Esophagus (tissue), 2 donors: Measurements from ENCODE around the gene ATIC. TPM values are rescaled to one million over a fixed set of nuclear protein-coding genes. Genes with fewer than 3 reads are reported as not detected.
"Not testable (repeated sequence)": the region's sequence is repeated elsewhere in the genome, so short reads cannot be mapped to it uniquely, and the experiment has no call there.

ENCODE experiments used
- H3K27ac ChIP-seq, 2 donors: one replicate each; pipeline ENCODE4 v1.5.1; 2013; ENCODE audit warnings: low read depth in 2 of 2, mild to moderate bottlenecking in 2 of 2, inconsistent platforms in 1 of 2, low read length in 1 of 2, moderate library complexity in 1 of 2
- H3K27me3 ChIP-seq, 2 donors: one replicate each; pipeline ENCODE4 v1.6.1; 2013; ENCODE audit warnings: low read length in 2 of 2, control low read depth in 1 of 2, mild to moderate bottlenecking in 1 of 2; ENCODE audit not compliant: insufficient read depth in 2 of 2, control insufficient read depth in 1 of 2
- H3K36me3 ChIP-seq, 2 donors: one replicate each; pipeline ENCODE4 v1.6.1; 2013; ENCODE audit warnings: low read length in 1 of 2; ENCODE audit not compliant: control insufficient read depth in 2 of 2, insufficient read depth in 2 of 2
- H3K4me1 ChIP-seq, 2 donors: one replicate each; pipeline ENCODE4 v1.6.1; 2013; ENCODE audit warnings: low read length in 1 of 2; ENCODE audit not compliant: control insufficient read depth in 2 of 2, insufficient read depth in 2 of 2
- H3K4me3 ChIP-seq, 2 donors: one replicate each; pipeline ENCODE4 v1.5.1; 2013; ENCODE audit warnings: low read length in 2 of 2, mild to moderate bottlenecking in 2 of 2, low read depth in 1 of 2, moderate library complexity in 1 of 2
- H3K9me3 ChIP-seq, 2 donors: one replicate each; pipeline ENCODE4 v1.6.1; 2013; ENCODE audit warnings: mild to moderate bottlenecking in 2 of 2, low read depth in 1 of 2, low read length in 1 of 2, moderate library complexity in 1 of 2; ENCODE audit not compliant: control insufficient read depth in 2 of 2, insufficient read depth in 1 of 2
- WGBS, 2 donors: extraction: QIAGEN DNeasy Blood & Tissue Kit; methylation state at CpG; one replicate each; pipeline ENCODE4 v1.1.7; 2013; 5-methylcytosine and 5-hydroxymethylcytosine counted together
- polyA plus RNA-seq, 2 donors: library from polyadenylated mRNA; stranded (reverse); fragments of 200-250 nt; gene quantifications; one replicate each; pipeline ENCODE4 v1.2.3, GENCODE V29; 2013
- donor health status: healthy with polysubstance abuse.
- donor health status: Bipolar disorder and iron deficiency.

ATIC gene
- polyA plus RNA-seq, 2 donors, result 55.7 to 76.9 TPM

DNA sequence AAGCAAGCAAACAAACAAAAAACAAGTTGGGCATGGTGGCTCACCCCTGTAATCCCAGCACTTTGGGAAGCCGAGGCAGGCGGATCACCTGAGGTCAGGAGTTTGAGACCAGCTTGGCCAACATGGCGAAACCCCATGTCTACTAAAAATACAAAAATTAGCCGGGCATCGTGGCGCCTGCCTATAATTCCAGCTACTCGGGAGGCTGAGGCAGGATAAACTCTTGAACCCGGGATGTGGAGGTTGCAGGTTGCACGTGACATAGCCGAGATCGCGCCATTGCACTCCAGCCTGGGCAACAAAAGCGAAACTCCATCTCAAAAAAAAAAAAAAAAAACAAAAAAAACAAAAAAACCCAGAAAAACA is 617 bp upstream of the ATIC start:
- H3K4me1 ChIP-seq, H3K27me3 ChIP-seq, H3K36me3 ChIP-seq, H3K9me3 ChIP-seq: not testable (repeated sequence)
- Histone ChIP-seq H3K4me3 (peak overlapping the region in 1 of 2 donors; percentile 72), H3K27ac (peak overlapping the region in 1 of 2 donors; percentile 88)
- 41 to 48% methylated on average over 13 of the region's 13 CpGs for WGBS, 2 donors

- Histone ChIP-seq H3K27ac (no peak overlapping the region), H3K36me3 (no peaks in the 10 kb centered on the region), H3K4me3 (no peak overlapping the region), H3K27me3 (no peaks in the 10 kb centered on the region), H3K9me3 (no peaks in the 10 kb centered on the region), H3K4me1 (no peaks in the 10 kb centered on the region)
- 83 to 85% methylated on average over 4 of the region's 4 CpGs for WGBS, 2 donors
These were observed 1.4 kb downstream of the ATIC start for GRCh38 chr2:215313255-215313613.

DNA sequence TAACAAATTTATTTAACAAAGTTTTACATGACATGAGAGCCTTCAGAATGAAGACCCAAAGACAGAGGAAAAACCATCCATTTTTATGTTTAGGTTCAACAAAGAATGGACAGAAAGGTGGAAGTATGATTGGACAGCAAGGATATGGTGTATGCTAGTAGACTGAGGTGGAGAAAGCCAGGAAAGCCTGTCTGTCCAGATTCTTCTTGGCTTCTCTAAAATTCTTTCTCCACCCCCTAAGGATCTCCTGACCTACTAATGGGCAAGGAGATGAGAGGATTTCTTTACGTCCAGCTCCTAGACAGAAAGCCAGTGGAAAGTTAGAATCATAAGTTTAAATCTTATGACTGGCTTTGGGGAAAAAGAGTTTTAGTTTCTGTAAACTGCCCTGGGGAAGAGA is 3.0 kb downstream of the ATIC start:
- Histone ChIP-seq H3K36me3 (no peaks in the 10 kb centered on the region), H3K27me3 (no peaks in the 10 kb centered on the region), H3K4me1 (no peaks in the 10 kb centered on the region), H3K9me3 (no peaks in the 10 kb centered on the region), H3K27ac (no peak overlapping the region), H3K4me3 (no peak overlapping the region)
- WGBS, 2 donors, result 43 to 60% methylated on average over 1 of the region's 1 CpG

DNA sequence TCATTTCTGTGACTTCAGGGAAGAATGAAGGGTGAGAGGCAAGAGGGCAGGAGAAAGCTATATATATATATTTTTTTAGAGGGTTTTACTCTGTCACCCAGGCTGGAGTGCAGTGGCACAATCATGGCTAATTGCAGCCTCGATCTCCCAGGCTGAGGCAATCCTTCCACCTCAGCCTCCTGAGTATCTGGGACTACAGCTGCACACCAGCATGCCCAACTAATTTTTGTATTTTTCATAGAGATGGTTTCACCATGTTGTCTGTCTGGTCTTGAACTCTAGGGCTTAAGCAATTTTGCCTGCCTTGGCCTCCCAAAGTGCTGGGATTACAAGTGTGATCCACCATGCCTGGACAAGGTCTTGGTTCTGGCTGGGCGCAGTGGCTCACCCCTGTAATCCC is 3.4 kb downstream of the ATIC start:
- Histone ChIP-seq H3K27me3 (no peaks in the 10 kb centered on the region), H3K4me1 (no peaks in the 10 kb centered on the region), H3K4me3 (no peak overlapping the region), H3K9me3 (no peaks in the 10 kb centered on the region), H3K27ac (no peak overlapping the region), H3K36me3 (no peaks in the 10 kb centered on the region)
- 98 to 99% methylated on average over 2 of the region's 2 CpGs for WGBS, 2 donors

GRCh38 chr2:215316336-215316735 is 4.5 kb downstream of the ATIC start:
- Histone ChIP-seq H3K4me1 (no peaks in the 10 kb centered on the region), H3K27me3 (no peaks in the 10 kb centered on the region), H3K27ac (no peak overlapping the region), H3K9me3 (no peaks in the 10 kb centered on the region), H3K4me3 (no peak overlapping the region), H3K36me3 (no peaks in the 10 kb centered on the region)
- WGBS, 2 donors, result 83 to 89% methylated on average over 2 of the region's 2 CpGs

GRCh38 chr2:215319500-215319899 is 7.6 kb downstream of the ATIC start:
- WGBS, 2 donors, result 93 to 96% methylated on average over 5 of the region's 5 CpGs
- Histone ChIP-seq H3K27ac (no peak overlapping the region), H3K9me3 (no peaks in the 10 kb centered on the region), H3K27me3 (no peaks in the 10 kb centered on the region), H3K4me1 (no peaks in the 10 kb centered on the region), H3K4me3 (no peak overlapping the region), H3K36me3 (no peaks in the 10 kb centered on the region)

DNA sequence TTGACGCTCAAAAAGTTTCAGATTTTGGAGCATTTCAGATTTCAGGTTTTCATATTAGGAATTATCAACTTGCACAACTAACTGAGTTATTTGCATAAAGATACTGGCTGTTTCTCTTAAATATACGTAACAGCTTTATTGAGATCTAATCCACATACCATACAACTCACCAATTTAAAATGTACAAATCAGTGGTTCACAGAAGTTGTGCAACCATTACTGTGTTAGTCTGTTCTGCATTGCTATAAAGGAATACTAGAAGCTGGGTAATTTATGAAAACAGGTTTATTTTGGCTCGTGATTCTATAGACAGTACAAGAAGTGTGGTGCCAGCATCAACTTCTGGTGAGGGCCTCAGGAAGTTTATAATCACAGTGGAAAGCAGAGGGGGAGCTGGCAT is 8.2 kb downstream of the ATIC start:
- 90% methylated on average over 3 of the region's 3 CpGs for WGBS, 2 donors
- no peaks in the 10 kb centered on the region for H3K9me3 ChIP-seq
- H3K36me3 ChIP-seq, result no peaks in the 10 kb centered on the region
- no peak overlapping the region for H3K27ac ChIP-seq
- H3K4me1 ChIP-seq, result no peaks in the 10 kb centered on the region
- H3K27me3 ChIP-seq, result no peaks in the 10 kb centered on the region
- H3K4me3 ChIP-seq, result no peak overlapping the region

DNA sequence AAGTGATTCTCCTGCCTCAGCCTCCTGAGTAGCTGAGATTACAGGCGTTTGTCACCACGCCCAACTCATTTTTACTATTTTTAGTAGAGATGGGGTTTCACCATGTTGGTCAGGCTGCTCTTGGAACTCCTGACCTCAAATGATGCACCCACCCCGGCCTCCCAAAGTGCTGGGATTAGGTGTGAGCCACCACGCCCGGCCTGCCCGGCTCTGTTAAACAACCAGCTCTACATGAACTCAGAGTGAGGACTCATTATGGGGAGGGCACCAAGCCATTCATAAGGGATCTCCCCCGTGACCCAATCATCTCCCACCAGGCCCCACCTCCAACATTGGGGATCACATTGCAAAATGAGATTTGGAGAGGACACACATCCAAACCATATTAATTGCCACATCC is 8.8 kb downstream of the ATIC start:
- H3K27ac ChIP-seq, result no peak overlapping the region
- H3K4me1 ChIP-seq, result no peaks in the 10 kb centered on the region
- H3K36me3 ChIP-seq, result no peaks in the 10 kb centered on the region
- 80 to 88% methylated on average over 7 of the region's 7 CpGs for WGBS, 2 donors
- H3K9me3 ChIP-seq, result no peaks in the 10 kb centered on the region
- no peaks in the 10 kb centered on the region for H3K27me3 ChIP-seq
- H3K4me3 ChIP-seq, result no peak overlapping the region

DNA sequence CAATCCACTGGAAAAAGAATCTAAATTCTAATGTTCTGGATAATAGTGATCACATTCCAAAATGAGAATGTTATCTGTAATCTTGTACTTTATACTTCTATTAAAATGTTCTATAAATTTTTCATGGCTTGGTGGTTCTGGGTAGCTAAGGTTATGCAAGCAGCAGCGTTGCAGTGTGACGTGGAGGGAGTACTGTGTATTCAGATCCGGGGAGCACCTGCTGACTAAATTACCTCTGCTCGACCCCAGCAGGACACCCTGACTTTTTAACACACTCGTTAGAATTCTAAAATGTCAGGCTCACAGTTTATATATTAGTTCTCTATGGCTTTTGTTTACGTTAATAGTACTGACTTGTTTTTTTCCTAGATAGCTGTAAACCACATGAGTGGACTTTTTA is 13.0 kb downstream of the ATIC start:
- Histone ChIP-seq H3K4me3 (no peak overlapping the region), H3K9me3 (no peaks in the 10 kb centered on the region), H3K27ac (no peak overlapping the region), H3K4me1 (no peaks in the 10 kb centered on the region), H3K27me3 (no peaks in the 10 kb centered on the region), H3K36me3 (peaks cover 8 to 15% of the 10 kb centered on the region in 2 donors)
- whole genome bisulfite sequencing, 2 donors, result 75 to 81% methylated on average over 6 of the region's 6 CpGs

GRCh38 chr2:215328066-215328465 is 16.2 kb downstream of the ATIC start:
- H3K4me1 ChIP-seq, result no peaks in the 10 kb centered on the region
- no peaks in the 10 kb centered on the region for H3K9me3 ChIP-seq
- no peak overlapping the region for H3K4me3 ChIP-seq
- no peak overlapping the region for H3K27ac ChIP-seq
- 91 to 96% methylated on average over 5 of the region's 5 CpGs for WGBS, 2 donors
- peaks cover 8 to 19% of the 10 kb centered on the region in 2 donors for H3K36me3 ChIP-seq
- no peaks in the 10 kb centered on the region for H3K27me3 ChIP-seq
